Measurements from ENCODE around the gene RNF38.

GRCh38 chr9:36319183-36319582, 80.9 kb downstream of the RNF38 start:
- TF ChIP-seq EZH2 (IDR thresholded peaks at IDR 0.05; ENCODE audit: insufficient read depth, poor library complexity, severe bottlenecking) (no peak), EZH2phosphoT487 (IDR thresholded peaks at IDR 0.05; ENCODE audit: insufficient read depth, low read depth) (no peak)
